Peyer's patch (tissue), 4 donors: ENCODE results near the gene PI4KA. TPM values are rescaled to one million over a fixed set of nuclear protein-coding genes. Genes with fewer than 3 reads are reported as not detected.
"Not testable (repeated sequence)": the region's sequence is repeated elsewhere in the genome, so short reads cannot be mapped to it uniquely, and the experiment has no call there.

Experiments
- DNase-seq, 3 donors: peaks; one replicate each; pipeline ENCODE4 v3.0.0-alpha.2; 2017 to 2019
- H3K27ac ChIP-seq, 4 donors: fragments of 200-600 bp; sonication (generic); one replicate each; pipeline ENCODE4 v1.5.1; 2016 to 2019
- H3K27me3 ChIP-seq, 2 donors: fragments of 200-600 bp; sonication (generic); one replicate each; pipeline ENCODE4 v1.5.1; 2019
- H3K36me3 ChIP-seq, 3 donors: fragments of 200-600 bp; sonication (generic); one replicate each; pipeline ENCODE4 v1.5.1; 2016 to 2019
- H3K4me1 ChIP-seq, 4 donors: fragments of 200-600 bp; sonication (generic); one replicate each; pipeline ENCODE4 v1.5.1; 2016 to 2019
- H3K4me3 ChIP-seq, 4 donors: fragments of 200-600 bp; sonication (generic); 1 replicate in 3 of 4; 2 replicates in 1 of 4; pipeline ENCODE4 v1.5.1; 2016 to 2019; ENCODE audit warnings: mild to moderate bottlenecking in 1 of 4
- H3K9me3 ChIP-seq, 4 donors: fragments of 200-600 bp; sonication (generic); one replicate each; pipeline ENCODE4 v1.5.1; 2016 to 2019; ENCODE audit warnings: mild to moderate bottlenecking in 1 of 4
- CTCF ChIP-seq, 6 experiments: fragments of 450-650 bp in 4 of 6; fragments of 200-600 bp in 2 of 6; sonication (generic) in 1 of 6; IDR thresholded peaks; one replicate each; pipeline ENCODE4 v1.5.1; 2017 to 2019; ENCODE audit warnings: antibody characterized with exemption in 6 of 6, mild to moderate bottlenecking in 3 of 6, moderate library complexity in 1 of 6
- POLR2A ChIP-seq, 2 donors: fragments of 450-650 bp; IDR thresholded peaks; one replicate each; pipeline ENCODE4 v1.5.1; 2017; ENCODE audit warnings: antibody characterized with exemption in 2 of 2, mild to moderate bottlenecking in 2 of 2, moderate library complexity in 2 of 2
- total RNA-seq, 4 donors: library from RNA; depleted of rRNA; stranded (reverse); fragments of >200 nt; gene quantifications; one replicate each; pipeline ENCODE4 v1.1.0, GENCODE V29; 2016

Gene PI4KA
- total RNA-seq, 4 donors from 2014 or later, result 99.7 to 184 (median 161) TPM

GRCh38 chr22:20702546-20703413 lies 155.8 kb downstream of the PI4KA start:
- not testable (repeated sequence) for H3K9me3 ChIP-seq, H3K36me3 ChIP-seq, H3K27me3 ChIP-seq
- H3K4me3 ChIP-seq, result peak overlapping the region; percentile 52 to 60 (median 55)
- DNase-seq, result peak; percentile 99
- TF ChIP-seq CTCF (IDR thresholded peaks at IDR 0.05), result peak in 1 of 6 experiments; percentile 15
- TF ChIP-seq POLR2A (IDR thresholded peaks at IDR 0.05), result peak; percentile 78 to 82
- peaks cover 0 to 10% (median 2%) of the 10 kb centered on the region in 4 donors for H3K4me1 ChIP-seq
- H3K27ac ChIP-seq, result peak overlapping the region; percentile 84 to 92 (median 88)

- H3K27me3 ChIP-seq, DNase-seq, H3K36me3 ChIP-seq, H3K9me3 ChIP-seq: not testable (repeated sequence)
- Histone ChIP-seq H3K4me3 (peak overlapping the region; percentile 52 to 60 (median 55)), H3K4me1 (peaks cover 0 to 10% (median 2%) of the 10 kb centered on the region in 4 donors), H3K27ac (peak overlapping the region; percentile 84 to 92 (median 88))
Observed at GRCh38 chr22:20702175-20702545, 156.5 kb downstream of the PI4KA start.

- H3K36me3 ChIP-seq, result not testable (repeated sequence)
- peak overlapping the region; percentile 84 to 92 (median 88) for H3K27ac ChIP-seq
Observed at GRCh38 chr22:20701680-20702136, 156.9 kb downstream of the PI4KA start.

GRCh38 chr22:20700347-20700746 lies 158.3 kb downstream of the PI4KA start:
- H3K27ac ChIP-seq, H3K27me3 ChIP-seq, DNase-seq, H3K4me3 ChIP-seq, H3K9me3 ChIP-seq, H3K36me3 ChIP-seq: not testable (repeated sequence)
- H3K4me1 ChIP-seq, result peaks cover 0 to 10% (median 2%) of the 10 kb centered on the region in 4 donors

More at GRCh38 chr22:20701680-20702136, 156.9 kb downstream of the PI4KA start:
- Histone ChIP-seq H3K4me1 (peaks cover 0 to 10% (median 2%) of the 10 kb centered on the region in 4 donors), H3K4me3 (peak overlapping the region; percentile 52 to 60 (median 55))
- not testable (repeated sequence) for H3K27me3 ChIP-seq, DNase-seq, H3K9me3 ChIP-seq

- DNase-seq, H3K36me3 ChIP-seq, H3K9me3 ChIP-seq, H3K27ac ChIP-seq, H3K27me3 ChIP-seq, H3K4me3 ChIP-seq: not testable (repeated sequence)
- H3K4me1 ChIP-seq, result peaks cover 0 to 10% (median 2%) of the 10 kb centered on the region in 4 donors
Observed at GRCh38 chr22:20699856-20700255, 158.8 kb downstream of the PI4KA start.

- not testable (repeated sequence) for H3K36me3 ChIP-seq, H3K4me1 ChIP-seq, H3K9me3 ChIP-seq, H3K27me3 ChIP-seq, H3K4me3 ChIP-seq
- DNase-seq, result peak in 2 of 3 donors; percentile 41 to 93
- TF ChIP-seq CTCF (IDR thresholded peaks at IDR 0.05), result peak in 4 of 6 experiments; percentile 16 to 93 (median 86)
- peak overlapping the region in 2 of 4 donors; percentile 16 to 33 for H3K27ac ChIP-seq
Observed at GRCh38 chr22:20697481-20698113, 161.0 kb downstream of the PI4KA start.

GRCh38 chr22:20696056-20696455 lies 162.6 kb downstream of the PI4KA start:
- DNase-seq, H3K36me3 ChIP-seq, H3K4me1 ChIP-seq, H3K4me3 ChIP-seq, H3K27ac ChIP-seq, H3K27me3 ChIP-seq, H3K9me3 ChIP-seq: not testable (repeated sequence)

- not testable (repeated sequence) for H3K9me3 ChIP-seq, DNase-seq, H3K4me3 ChIP-seq, H3K27me3 ChIP-seq, H3K4me1 ChIP-seq, H3K36me3 ChIP-seq, H3K27ac ChIP-seq
Observed at GRCh38 chr22:20695205-20695604, 163.4 kb downstream of the PI4KA start.

- not testable (repeated sequence) for H3K27ac ChIP-seq, H3K9me3 ChIP-seq, H3K4me3 ChIP-seq, DNase-seq, H3K36me3 ChIP-seq, H3K27me3 ChIP-seq, H3K4me1 ChIP-seq
Observed at GRCh38 chr22:20694256-20694655, 164.4 kb downstream of the PI4KA start.

GRCh38 chr22:20692926-20693325 lies 165.7 kb downstream of the PI4KA start:
- H3K27ac ChIP-seq, H3K36me3 ChIP-seq, H3K27me3 ChIP-seq, DNase-seq, H3K9me3 ChIP-seq, H3K4me1 ChIP-seq, H3K4me3 ChIP-seq: not testable (repeated sequence)

GRCh38 chr22:20690586-20691317 lies 167.9 kb downstream of the PI4KA start:
- not testable (repeated sequence) for H3K27me3 ChIP-seq, DNase-seq, H3K27ac ChIP-seq, H3K9me3 ChIP-seq, H3K36me3 ChIP-seq, H3K4me1 ChIP-seq, H3K4me3 ChIP-seq
